HG03097 (cell line): Measurements from ENCODE around the gene ZSWIM8.
"Not testable (repeated sequence)": the region's sequence is repeated elsewhere in the genome, so short reads cannot be mapped to it uniquely, and the experiment has no call there.

Source experiments
- ATAC-seq: cut with Tn5 transposase; IDR thresholded peaks from one replicate; pipeline ENCODE4 v1.9.1; 2021; ENCODE audit not compliant: unreplicated experiment, low FRiP score

Gene ZSWIM8, protein sequence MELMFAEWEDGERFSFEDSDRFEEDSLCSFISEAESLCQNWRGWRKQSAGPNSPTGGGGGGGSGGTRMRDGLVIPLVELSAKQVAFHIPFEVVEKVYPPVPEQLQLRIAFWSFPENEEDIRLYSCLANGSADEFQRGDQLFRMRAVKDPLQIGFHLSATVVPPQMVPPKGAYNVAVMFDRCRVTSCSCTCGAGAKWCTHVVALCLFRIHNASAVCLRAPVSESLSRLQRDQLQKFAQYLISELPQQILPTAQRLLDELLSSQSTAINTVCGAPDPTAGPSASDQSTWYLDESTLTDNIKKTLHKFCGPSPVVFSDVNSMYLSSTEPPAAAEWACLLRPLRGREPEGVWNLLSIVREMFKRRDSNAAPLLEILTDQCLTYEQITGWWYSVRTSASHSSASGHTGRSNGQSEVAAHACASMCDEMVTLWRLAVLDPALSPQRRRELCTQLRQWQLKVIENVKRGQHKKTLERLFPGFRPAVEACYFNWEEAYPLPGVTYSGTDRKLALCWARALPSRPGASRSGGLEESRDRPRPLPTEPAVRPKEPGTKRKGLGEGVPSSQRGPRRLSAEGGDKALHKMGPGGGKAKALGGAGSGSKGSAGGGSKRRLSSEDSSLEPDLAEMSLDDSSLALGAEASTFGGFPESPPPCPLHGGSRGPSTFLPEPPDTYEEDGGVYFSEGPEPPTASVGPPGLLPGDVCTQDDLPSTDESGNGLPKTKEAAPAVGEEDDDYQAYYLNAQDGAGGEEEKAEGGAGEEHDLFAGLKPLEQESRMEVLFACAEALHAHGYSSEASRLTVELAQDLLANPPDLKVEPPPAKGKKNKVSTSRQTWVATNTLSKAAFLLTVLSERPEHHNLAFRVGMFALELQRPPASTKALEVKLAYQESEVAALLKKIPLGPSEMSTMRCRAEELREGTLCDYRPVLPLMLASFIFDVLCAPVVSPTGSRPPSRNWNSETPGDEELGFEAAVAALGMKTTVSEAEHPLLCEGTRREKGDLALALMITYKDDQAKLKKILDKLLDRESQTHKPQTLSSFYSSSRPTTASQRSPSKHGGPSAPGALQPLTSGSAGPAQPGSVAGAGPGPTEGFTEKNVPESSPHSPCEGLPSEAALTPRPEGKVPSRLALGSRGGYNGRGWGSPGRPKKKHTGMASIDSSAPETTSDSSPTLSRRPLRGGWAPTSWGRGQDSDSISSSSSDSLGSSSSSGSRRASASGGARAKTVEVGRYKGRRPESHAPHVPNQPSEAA (N-terminal part only)

DNA sequence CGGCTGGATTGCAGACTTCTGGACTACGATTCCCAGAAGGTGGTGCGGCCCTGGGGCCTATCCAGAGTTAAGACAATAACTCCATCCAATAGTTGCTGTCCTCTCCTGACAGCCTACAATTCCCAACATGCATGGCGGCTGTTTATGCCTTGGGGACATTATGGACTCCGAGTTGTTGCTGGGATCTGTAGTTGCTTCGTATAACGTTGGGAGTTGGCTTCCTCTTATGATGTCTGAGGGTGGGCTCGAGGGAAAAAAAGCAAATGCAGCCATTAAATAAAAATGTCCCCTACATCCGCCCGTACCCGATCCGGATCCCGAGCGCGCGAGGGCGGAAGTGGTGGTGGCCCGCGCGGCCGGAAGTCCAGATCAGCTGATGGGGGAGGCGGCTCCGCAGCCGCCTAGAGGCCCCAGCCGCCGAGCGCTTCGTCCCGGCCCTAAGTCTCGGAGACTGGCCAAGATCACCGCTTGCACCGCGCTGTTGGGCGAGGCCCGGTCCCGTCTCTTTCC, at the start of gene ZSWIM8:
Gene ZSWIM8, plus strand, starts transcription at position 396 of the 510 bp plus-strand sequence. CDS start 273 bp downstream, outside the sequence.
- peak; percentile 71 for ATAC-seq

DNA sequence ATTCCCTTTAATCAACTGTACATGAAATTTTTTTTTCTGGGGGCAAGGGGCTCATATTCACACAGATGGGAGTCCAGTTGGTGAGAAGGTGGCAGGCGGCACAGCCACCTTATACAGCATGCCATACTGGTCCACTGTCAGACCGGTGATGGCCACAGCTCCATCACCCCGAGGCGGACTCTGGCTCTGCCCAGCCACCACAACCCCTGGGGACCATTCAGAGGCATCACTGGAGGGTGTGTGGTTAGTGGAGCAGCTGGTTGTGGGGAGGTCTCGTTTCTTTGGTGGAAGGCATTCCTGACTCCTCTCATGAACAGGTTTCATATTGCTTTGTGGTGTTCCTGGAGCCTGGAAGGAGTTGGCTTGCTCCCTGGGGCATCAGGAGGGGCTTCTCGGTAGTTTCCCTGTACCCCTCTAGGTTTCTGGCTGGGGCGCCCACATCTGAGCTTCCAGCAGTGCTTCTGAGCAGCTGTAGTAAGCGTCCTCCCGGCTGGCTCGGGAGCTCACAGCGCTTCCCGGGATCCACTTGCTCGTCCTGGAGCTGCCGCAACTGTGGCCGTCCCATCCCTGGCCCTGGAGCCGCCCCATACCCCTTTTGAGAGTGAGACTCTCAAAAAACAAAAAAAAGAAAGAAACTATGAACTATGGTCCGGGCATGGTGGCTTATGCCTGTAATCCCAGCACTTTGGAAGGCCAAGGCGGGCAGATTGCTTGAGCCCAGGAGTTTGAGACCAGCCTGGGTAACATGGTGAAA, 44.7 kb upstream of the ZSWIM8 start:
- ATAC-seq = not testable (repeated sequence)

- no peak for ATAC-seq
These were observed 43.0 kb upstream of the ZSWIM8 start for GRCh38 chr10:73742454-73742734.

GRCh38 chr10:73743327-73743904, 42.0 kb upstream of the ZSWIM8 start:
- no peak for ATAC-seq

DNA sequence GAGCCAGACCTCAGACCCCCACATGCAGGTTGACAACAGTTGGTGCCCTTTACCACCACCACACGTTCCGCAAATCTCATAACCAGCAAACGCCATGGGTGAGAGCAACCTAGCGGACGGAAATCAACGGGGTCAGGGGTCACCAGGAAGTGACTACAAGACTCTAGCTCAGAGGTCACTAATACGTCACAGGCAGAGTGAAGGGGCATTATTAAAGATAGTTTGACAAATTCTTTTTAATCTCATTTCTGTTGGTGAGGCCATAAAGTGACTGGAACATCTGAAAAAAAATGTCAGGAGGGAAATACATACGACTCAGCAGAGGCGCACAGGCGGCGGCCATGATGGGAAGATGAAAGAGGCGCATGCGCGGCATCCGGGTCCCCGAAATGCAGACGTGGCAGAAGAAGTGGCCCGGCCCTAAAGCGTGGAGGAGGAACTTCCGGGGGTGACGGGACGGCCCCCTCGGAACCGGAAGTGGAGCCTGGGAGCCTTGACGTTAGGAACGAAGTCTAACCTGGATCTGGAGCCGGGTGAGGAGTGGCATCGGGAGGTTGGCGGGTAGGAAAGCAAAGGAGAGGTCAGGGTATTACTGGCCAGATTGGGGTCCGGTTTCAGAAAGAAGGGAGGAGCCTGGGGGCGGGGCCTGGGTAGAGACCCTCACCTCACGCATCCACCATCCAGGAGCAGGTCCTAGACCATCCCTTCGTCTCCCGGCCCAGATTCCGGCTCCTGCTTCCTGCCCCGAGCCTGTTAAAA, 41.3 kb upstream of the ZSWIM8 start, which contains the start of gene SEC24C:
Gene SEC24C, plus strand, starts transcription at position 468 of the 759 bp plus-strand sequence. CDS start 2,461 bp downstream, outside the sequence.
- peak; percentile 75 for ATAC-seq

DNA sequence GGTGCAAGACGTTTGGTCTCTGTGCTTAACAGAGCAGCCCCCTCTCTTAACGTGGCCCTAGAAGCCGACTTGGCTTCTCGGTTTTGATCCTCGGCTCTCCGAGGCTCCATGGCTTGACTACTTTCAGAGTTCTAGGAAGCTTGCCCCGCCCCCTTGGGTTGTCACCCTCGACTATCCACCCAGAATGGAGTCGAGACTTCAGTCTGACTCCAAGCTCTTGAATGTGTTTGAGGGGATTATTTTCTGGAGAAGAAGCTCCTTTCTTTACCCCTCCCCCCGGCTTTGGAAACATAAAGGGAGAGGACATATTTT, 40.8 kb upstream of the ZSWIM8 start:
- ATAC-seq = peak; percentile 10

- no peak for ATAC-seq
These were observed 38.7 kb upstream of the ZSWIM8 start for GRCh38 chr10:73746721-73747120.

DNA sequence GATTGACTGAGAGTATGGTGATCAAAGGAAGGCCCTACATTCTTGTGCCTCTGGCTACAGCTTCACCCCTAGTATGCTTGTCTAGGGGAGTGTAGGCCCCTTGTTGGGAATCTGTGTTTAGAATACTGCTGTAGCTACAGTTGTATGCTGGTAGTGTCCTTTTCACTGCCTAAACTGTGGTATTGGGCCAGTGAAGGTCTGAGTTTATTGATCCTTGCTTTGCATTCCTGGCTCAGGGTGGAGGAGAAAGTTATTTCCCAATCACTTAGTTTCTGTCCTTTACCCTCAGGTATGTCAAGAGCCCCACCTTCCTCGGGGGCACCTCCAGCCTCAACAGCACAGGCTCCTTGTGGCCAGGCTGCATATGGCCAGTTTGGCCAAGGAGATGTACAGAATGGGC, 34.6 kb upstream of the ZSWIM8 start:
- no peak for ATAC-seq

DNA sequence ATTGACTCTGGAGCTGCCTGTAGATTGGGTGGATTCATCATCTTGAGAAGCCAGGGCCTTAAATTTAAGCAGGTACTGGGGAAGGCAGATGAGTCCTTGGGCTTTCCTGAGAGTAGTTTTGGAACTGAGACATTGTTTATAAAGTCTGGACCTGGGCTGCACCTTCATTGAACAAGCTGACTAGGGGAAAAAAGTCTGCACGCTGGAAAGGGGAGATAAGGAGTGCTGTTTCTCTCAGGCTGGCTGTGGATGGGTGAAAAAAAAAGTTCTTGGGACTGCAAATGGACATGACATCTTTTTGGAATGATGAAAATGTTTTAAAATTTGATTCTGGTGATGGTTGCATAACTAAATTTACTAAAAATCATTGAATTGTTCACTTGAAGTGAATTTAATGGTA, 29.2 kb upstream of the ZSWIM8 start:
- no peak for ATAC-seq

GRCh38 chr10:73758704-73759511, 26.5 kb upstream of the ZSWIM8 start:
- no peak for ATAC-seq

DNA sequence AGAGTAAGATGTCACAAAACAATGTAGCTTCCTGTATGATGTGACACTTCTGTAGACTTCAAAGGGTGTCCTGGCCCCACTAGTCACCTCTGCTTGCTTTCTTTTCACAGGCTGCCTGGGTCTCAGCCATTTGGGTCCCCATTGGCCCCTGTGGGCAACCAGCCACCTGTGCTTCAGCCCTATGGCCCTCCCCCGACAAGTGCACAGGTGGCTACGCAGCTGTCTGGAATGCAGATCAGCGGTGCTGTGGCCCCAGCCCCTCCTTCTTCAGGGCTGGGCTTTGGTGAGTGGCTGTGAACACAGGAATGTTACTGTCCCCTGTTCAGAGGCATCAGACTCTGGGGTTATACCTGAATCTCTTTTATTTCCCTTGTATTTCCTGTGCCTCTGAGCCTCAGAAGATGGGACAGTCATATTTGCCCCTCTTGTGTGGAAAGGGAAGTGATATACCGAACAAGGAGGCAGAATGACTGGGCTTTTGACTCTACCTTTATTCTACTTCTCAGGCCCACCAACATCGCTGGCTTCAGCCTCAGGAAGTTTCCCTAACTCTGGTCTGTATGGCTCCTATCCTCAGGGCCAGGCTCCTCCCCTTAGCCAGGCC, 25.8 kb upstream of the ZSWIM8 start:
- no peak for ATAC-seq

DNA sequence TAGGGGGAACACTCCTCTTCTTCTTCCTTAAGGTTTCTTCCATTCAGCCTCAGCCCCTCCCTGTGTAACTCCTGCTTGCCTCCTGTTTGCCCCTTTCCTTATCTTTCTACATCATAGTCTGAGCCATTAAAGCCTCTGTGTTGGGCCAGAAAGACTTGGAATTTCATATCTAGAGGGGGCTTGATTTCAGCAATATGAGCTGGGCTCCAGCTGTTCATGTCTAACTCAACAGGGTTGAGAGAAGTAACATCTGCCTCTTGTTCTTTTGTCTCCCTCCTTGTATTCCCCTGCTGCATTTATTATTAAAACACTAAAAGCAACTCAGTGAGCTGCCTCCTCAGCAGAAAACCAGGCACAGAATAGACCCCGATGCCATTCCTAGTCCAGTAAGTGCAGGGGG, 23.6 kb upstream of the ZSWIM8 start:
- ATAC-seq = no peak

GRCh38 chr10:73762915-73763314, 22.5 kb upstream of the ZSWIM8 start:
- no peak for ATAC-seq

DNA sequence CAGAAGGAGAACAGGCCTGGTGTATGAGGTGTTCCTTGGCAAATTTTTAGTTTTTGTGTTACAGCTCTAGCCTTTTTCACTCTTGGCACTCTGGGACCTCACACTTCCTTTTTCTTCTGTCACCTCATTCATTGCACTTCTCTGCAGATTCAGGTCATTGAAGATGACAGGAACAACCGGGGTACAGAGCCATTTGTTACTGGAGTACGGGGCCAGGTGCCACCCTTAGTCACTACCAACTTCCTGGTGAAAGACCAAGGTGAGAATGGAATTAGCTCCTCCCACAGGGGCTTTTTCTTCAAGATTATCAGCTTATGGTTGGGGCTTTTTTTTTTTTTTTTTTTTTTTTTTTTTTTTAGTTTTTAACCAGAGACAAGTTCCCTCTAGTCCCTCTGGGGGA, 22.1 kb upstream of the ZSWIM8 start:
- no peak for ATAC-seq

GRCh38 chr10:73765066-73765465, 20.3 kb upstream of the ZSWIM8 start:
- ATAC-seq = no peak

GRCh38 chr10:73768881-73769280, 16.5 kb upstream of the ZSWIM8 start:
- ATAC-seq = no peak

DNA sequence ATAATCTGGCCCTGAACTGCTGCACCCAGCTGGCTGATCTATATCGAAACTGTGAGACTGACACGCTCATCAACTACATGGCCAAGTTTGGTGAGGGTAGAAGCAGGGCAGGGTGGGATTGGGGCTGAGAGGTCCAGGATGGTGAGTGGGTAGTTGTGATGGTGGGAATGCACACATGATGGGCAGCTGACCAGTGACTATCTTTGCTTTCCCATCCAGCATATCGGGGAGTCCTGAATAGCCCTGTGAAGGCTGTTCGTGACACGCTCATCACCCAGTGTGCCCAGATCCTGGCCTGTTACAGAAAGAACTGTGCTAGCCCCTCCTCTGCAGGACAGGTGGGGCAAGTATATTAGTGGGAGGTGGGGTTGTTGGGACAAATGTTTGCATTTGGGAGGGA, 16.0 kb upstream of the ZSWIM8 start:
- no peak for ATAC-seq

DNA sequence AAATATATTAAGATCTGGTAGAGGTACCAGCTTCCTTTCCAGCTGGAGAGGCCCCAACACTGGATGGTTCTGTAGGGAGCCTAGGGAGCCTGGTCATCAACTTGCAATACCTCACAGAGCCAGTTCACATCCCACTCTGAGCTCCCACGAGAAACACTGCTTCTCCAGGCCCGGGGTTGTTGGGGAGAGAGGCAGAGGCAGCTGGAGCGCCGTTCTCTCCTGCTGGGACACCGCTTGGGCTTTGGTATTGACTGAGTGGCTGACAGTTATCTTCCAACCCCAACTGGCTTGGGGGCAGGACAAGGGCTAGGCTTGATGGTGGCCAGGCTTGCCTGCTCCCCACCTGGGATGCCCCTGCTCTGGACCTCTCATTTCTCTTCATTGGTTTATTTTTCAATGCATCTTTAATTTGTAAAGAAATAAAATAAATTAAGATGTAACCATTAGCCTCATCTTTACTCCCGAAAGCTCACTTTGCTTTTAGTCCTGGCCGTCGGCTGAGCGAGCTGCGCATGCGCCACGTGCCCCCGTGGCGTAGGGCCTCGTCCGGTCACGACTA, 13.6 kb upstream of the ZSWIM8 start:
- ATAC-seq = peak; percentile 15
